NT2/D1 (cell line): ENCODE measurements around the gene PDE7B.

Experiments used
- DNase-seq: peaks from one replicate; pipeline ENCODE4 v3.0.0-alpha.2; 2011; ENCODE audit warnings: low read depth, low spot score
- H3K27me3 ChIP-seq: 2 replicates; pipeline ENCODE4 v1.6.0; 2011; ENCODE audit warnings: mild to moderate bottlenecking; ENCODE audit not compliant: insufficient read length, insufficient read depth
- H3K36me3 ChIP-seq: 2 replicates; pipeline ENCODE4 v1.6.1; 2011; ENCODE audit warnings: mild to moderate bottlenecking, low read length, mixed read lengths; ENCODE audit not compliant: insufficient read depth, insufficient read length
- H3K4me1 ChIP-seq: 2 replicates; pipeline ENCODE4 v1.5.1; 2011; ENCODE audit not compliant: insufficient read depth, insufficient read length
- H3K4me3 ChIP-seq: 2 replicates; pipeline ENCODE4 v1.5.1; 2011; ENCODE audit warnings: low read depth; ENCODE audit not compliant: insufficient read length
- H3K9ac ChIP-seq: 2 replicates; pipeline ENCODE4 v1.6.0; 2011; ENCODE audit warnings: low read depth; ENCODE audit not compliant: insufficient read length
- H3K9me3 ChIP-seq: 2 replicates; pipeline ENCODE4 v1.5.1; 2011; ENCODE audit warnings: mild to moderate bottlenecking, low read length; ENCODE audit not compliant: insufficient read depth
- SUZ12 ChIP-seq: IDR thresholded peaks from 2 replicates; pipeline ENCODE4 v1.6.1; 2011; ENCODE audit not compliant: insufficient read length, insufficient read depth; ENCODE audit errors: extremely low read depth
- YY1 ChIP-seq: IDR thresholded peaks from 2 replicates; pipeline ENCODE4 v1.6.1; 2011; ENCODE audit not compliant: insufficient read length, insufficient read depth
- ZNF274 ChIP-seq: IDR thresholded peaks from 2 replicates; pipeline ENCODE4 v1.6.1; 2011; ENCODE audit warnings: mild to moderate bottlenecking, low read depth, low read length

The PDE7B gene

DNA sequence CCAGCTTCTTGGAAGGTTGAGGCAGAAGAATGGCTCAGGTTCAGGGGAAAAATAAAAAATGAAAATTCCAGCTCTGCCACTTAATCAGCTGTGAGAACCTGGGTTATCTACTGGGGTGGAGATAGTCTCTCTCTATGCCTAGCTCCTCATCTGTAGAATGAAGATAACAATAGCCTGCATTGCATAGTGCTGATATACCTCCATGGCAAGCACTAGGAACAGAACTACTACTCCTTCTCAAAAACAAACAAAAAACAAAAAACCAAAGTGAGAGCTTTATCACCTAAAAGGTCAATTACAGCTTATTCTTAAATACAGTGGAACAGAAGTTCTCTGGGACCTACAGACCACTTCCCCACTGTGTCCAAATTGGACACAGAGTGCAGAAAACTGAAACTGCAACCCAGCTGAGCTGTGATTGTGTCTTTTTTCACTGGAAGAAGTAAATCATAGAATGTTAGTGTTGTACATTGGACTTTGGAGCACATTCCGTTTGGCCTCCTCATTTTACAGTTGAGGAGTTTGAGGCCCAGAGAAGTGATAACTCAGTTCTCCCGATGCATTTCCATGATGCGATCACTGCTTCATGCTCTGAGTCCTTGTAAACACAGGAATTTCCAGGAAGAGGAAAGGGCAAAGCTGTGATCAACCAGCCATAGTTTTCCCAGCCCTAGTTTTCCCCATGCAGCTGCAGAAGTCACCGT, 375.3 kb downstream of the PDE7B start:
- no peak for DNase-seq
- Histone ChIP-seq H3K27me3 (no peaks in the 10 kb centered on the region), H3K4me3 (no peak overlapping the region), H3K9ac (no peak overlapping the region), H3K4me1 (no peaks in the 10 kb centered on the region), H3K36me3 (peaks cover 5% of the 10 kb centered on the region), H3K9me3 (no peaks in the 10 kb centered on the region)
- TF ChIP-seq YY1 (no peak), ZNF274 (no peak), SUZ12 (no peak)

DNA sequence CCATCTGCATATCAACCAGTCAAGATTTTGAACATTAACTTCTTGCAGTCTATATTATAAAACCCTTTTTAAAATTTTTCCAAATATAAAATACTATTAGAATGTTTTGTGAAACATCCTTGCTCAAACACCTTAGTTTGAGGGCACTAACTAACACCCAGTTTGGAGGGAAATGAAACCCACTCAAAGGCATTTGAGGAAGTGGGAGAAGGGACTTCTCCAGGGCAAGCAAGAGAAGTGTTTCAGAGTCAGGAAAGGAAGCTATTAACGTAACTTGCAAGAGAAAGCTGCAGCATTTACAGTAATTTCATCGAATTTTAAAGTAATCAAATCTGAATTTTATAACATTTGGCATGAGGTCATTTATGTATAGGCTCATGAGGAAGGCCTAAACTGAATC, 377.3 kb downstream of the PDE7B start:
- Histone ChIP-seq H3K36me3 (peaks cover 11% of the 10 kb centered on the region), H3K9me3 (no peaks in the 10 kb centered on the region), H3K4me3 (no peak overlapping the region), H3K27me3 (no peaks in the 10 kb centered on the region), H3K4me1 (no peaks in the 10 kb centered on the region), H3K9ac (no peak overlapping the region)
- TF ChIP-seq SUZ12 (no peak), YY1 (no peak), ZNF274 (no peak)
- no peak for DNase-seq

DNA sequence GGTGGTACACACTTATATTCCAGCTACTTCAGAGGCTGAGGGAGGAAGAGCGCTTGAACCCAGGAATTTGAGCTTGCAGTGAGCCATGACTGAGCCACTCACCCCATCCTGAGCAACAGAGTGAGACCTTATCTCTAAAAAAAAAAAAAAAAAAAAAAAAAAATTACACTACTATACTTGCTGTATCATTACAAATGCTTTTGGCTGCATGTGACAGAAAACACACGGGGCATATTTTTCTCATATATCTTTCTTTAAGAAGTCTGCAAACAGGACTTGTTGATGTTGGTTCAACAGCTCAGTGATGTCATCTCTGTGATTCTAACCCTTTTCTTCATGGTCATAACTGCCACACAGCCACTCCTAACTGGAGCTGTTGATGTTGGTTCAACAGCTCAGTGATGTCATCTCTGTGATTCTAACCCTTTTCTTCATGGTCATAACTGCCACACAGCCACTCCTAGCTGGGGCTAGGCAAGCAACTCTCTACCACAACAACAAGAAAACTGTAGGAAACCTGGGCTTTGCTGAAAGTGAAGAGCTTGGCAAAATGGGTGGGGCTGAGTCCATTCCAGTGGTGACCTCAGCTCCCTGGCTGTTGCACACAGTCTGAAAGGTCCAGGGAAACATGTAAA, 378.8 kb downstream of the PDE7B start:
- no peak overlapping the region for H3K9ac ChIP-seq
- DNase-seq, result no peak
- no peak for TF ChIP-seq SUZ12
- no peak for TF ChIP-seq ZNF274
- TF ChIP-seq YY1, result no peak
- no peaks in the 10 kb centered on the region for H3K4me1 ChIP-seq
- peaks cover 20% of the 10 kb centered on the region for H3K36me3 ChIP-seq
- H3K27me3 ChIP-seq, result no peaks in the 10 kb centered on the region
- no peaks in the 10 kb centered on the region for H3K9me3 ChIP-seq
- H3K4me3 ChIP-seq, result no peak overlapping the region

DNA sequence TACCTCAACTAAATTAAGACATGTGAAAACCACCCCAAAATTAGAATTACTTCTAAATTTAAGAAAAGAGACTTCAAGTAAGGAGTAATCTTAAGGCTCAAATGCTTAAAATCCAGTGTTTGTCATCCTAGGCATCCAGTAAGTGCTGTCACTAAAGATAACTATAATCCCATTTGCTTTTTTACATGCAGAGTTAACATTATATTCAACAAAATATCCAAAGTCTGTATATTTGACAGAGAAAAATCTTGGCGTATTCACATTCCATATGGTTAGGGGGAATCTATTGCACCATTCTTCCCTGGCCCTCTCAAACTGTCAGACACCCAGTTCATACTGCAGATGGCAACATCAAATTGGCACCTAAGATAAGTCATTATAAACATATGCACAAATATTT, 381.2 kb downstream of the PDE7B start:
- DNase-seq, result no peak
- H3K4me1 ChIP-seq, result no peaks in the 10 kb centered on the region
- no peak for TF ChIP-seq YY1
- no peak for TF ChIP-seq ZNF274
- no peak for TF ChIP-seq SUZ12
- H3K9me3 ChIP-seq, result no peaks in the 10 kb centered on the region
- H3K27me3 ChIP-seq, result no peaks in the 10 kb centered on the region
- peaks cover 25% of the 10 kb centered on the region for H3K36me3 ChIP-seq
- no peak overlapping the region for H3K9ac ChIP-seq
- no peak overlapping the region for H3K4me3 ChIP-seq

DNA sequence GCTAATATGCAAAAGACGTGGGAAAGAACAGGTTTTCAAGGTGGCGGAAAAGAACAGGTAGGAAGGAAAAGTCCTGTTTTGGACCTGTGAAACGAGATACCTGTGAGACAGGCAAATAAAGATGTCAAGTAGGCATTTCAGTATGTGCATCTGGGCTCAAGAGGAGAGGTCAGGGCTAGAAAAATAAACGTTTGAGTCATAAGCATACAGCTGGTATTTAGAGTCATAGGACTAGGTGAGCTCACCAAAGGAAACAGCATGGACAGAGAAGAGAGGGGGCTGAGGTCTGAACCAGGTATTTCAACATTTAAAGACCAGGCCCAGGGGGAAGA, 383.7 kb downstream of the PDE7B start:
- Histone ChIP-seq H3K4me1 (no peaks in the 10 kb centered on the region), H3K27me3 (no peaks in the 10 kb centered on the region), H3K9ac (no peak overlapping the region), H3K36me3 (peaks cover 35% of the 10 kb centered on the region), H3K9me3 (no peaks in the 10 kb centered on the region), H3K4me3 (no peak overlapping the region)
- no peak for TF ChIP-seq SUZ12
- no peak for TF ChIP-seq ZNF274
- TF ChIP-seq YY1, result no peak
- DNase-seq, result no peak

DNA sequence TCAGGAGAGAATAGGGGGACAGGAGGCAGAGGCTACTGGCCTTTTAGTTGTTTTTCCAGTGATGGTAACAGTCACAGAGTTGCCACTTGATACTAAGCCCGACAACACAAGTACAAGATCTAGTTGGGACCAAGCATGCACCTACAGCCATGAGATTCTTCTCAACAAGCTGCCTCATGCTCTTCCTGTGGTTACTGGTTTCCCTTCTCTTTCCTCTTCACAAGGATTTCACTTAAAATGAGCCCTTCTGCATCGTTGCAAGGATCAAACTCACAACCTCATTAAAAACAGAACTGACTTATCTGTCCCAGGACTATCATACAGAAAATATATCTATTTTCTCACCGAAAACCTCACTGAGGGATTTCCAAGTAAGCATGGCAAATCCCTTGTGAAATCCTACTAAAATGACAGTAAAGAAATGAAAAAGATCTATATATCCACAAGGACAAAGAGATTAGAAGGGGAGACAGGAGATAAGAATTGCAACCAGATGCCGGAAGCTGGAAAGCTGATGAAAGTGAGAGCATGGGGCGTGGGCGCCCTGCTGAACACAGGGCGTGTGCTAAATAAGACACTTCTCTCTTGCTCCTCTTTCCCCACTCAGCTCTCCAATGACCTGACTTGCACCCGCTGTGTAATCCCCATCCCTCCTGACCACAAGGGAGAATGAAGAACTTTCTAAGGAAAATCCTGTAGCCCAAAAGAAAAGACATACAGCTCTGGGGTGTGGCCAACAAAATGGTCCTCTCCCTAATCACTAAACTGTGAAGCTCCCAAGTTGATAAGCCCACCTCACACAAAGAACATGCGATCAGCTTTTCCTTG, 385.2 kb downstream of the PDE7B start:
- Histone ChIP-seq H3K9me3 (no peaks in the 10 kb centered on the region), H3K27me3 (no peaks in the 10 kb centered on the region), H3K4me3 (no peak overlapping the region), H3K9ac (no peak overlapping the region), H3K4me1 (no peaks in the 10 kb centered on the region), H3K36me3 (peaks cover 34% of the 10 kb centered on the region)
- DNase-seq, result no peak
- TF ChIP-seq ZNF274 (no peak), SUZ12 (no peak), YY1 (no peak)

DNA sequence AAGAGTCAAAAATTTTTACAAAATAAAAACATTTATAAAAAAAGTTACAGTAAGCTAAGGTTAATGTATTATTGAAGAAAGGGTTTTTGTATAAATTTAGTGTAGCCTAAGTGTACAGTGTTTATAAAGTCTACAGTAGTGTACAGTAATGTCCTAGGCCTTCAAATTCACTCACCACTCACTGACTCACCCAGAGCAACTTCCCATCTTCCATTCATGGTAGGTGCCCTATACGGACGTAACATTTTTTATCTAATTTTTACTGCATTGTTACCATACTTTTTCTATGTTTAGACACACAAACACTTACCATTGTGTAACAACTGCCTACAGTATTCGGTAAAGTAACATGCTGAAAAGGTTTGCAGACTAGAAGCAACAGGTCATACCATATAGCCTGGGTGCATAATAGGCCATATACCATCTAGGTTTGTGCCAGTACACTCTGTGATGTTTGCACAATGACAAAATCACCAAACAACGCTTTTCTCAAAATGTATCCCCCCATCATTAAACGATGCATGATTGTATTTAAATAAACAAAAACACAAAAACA, 392.6 kb downstream of the PDE7B start:
- TF ChIP-seq ZNF274 (no peak), YY1 (no peak), SUZ12 (no peak)

More for the DNA sequence above, 392.6 kb downstream of the PDE7B start:
- Histone ChIP-seq H3K9ac (no peak overlapping the region), H3K27me3 (no peaks in the 10 kb centered on the region), H3K9me3 (no peaks in the 10 kb centered on the region), H3K4me3 (no peak overlapping the region), H3K36me3 (peaks cover 44% of the 10 kb centered on the region), H3K4me1 (no peaks in the 10 kb centered on the region)
- no peak for DNase-seq
